Measurements from ENCODE around the gene PSMC6.

- TF ChIP-seq, protein P1, sequence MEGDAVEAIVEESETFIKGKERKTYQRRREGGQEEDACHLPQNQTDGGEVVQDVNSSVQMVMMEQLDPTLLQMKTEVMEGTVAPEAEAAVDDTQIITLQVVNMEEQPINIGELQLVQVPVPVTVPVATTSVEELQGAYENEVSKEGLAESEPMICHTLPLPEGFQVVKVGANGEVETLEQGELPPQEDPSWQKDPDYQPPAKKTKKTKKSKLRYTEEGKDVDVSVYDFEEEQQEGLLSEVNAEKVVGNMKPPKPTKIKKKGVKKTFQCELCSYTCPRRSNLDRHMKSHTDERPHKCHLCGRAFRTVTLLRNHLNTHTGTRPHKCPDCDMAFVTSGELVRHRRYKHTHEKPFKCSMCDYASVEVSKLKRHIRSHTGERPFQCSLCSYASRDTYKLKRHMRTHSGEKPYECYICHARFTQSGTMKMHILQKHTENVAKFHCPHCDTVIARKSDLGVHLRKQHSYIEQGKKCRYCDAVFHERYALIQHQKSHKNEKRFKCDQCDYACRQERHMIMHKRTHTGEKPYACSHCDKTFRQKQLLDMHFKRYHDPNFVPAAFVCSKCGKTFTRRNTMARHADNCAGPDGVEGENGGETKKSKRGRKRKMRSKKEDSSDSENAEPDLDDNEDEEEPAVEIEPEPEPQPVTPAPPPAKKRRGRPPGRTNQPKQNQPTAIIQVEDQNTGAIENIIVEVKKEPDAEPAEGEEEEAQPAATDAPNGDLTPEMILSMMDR (IDR thresholded peaks at IDR 0.05): no peak
- no peak for TF ChIP-seq POLR2A (IDR thresholded peaks at IDR 0.05)
Observed at GRCh38 chr14:52703664-52704063, 3.3 kb upstream of the PSMC6 start.
